CD14-positive monocyte (primary cell): ENCODE data around the gene FHIT. TPM values are rescaled to one million over a fixed set of nuclear protein-coding genes. Genes with fewer than 3 reads are reported as not detected.

Source experiments
- DNase-seq, 3 donors: peaks; one replicate each; pipeline ENCODE4 v3.0.0-alpha.2; 2011 to 2022
- H2AFZ ChIP-seq: 2 replicates; pipeline ENCODE4 v1.6.0; 2012; ENCODE audit warnings: mild to moderate bottlenecking, low read depth, low read length, inconsistent platforms; ENCODE audit not compliant: insufficient read depth, poor library complexity, severe bottlenecking
- H3K27ac ChIP-seq, 2 donors: 1 replicate in 1 of 2; 2 replicates in 1 of 2; pipeline ENCODE4 v1.5.1; 2012 to 2013; ENCODE audit warnings: low read length in 2 of 2, control low read depth in 1 of 2, inconsistent platforms in 1 of 2, low read depth in 1 of 2, mild to moderate bottlenecking in 1 of 2
- H3K27me3 ChIP-seq, 2 donors: one replicate each; pipeline versions ENCODE4 v1.6.0 to v1.6.1; 2011 to 2013; ENCODE audit warnings: low read length in 2 of 2; ENCODE audit not compliant: control insufficient read depth in 2 of 2, insufficient read depth in 2 of 2
- H3K36me3 ChIP-seq, 2 donors: replicated peaks in 1 of 2; 1 replicate in 1 of 2; 2 replicates in 1 of 2; pipeline versions ENCODE4 v1.5.1 to v1.6.1; 2012 to 2013; ENCODE audit warnings: low read length in 2 of 2, control low read depth in 1 of 2, inconsistent platforms in 1 of 2, mild to moderate bottlenecking in 1 of 2; ENCODE audit not compliant: insufficient read depth in 2 of 2, control insufficient read depth in 1 of 2
- H3K4me1 ChIP-seq, 2 donors: 1 replicate in 1 of 2; 2 replicates in 1 of 2; pipeline versions ENCODE4 v1.5.1 to v1.6.1; 2012 to 2013; ENCODE audit warnings: low read length in 2 of 2, control low read depth in 1 of 2, inconsistent platforms in 1 of 2, mild to moderate bottlenecking in 1 of 2, moderate library complexity in 1 of 2; ENCODE audit not compliant: insufficient read depth in 2 of 2, control insufficient read depth in 1 of 2
- H3K4me2 ChIP-seq: replicated peaks from 2 replicates; pipeline ENCODE3; 2012; ENCODE audit warnings: low read length, moderate library complexity, mild to moderate bottlenecking; ENCODE audit not compliant: poor library complexity, severe bottlenecking; ENCODE audit errors: extremely low read depth
- H3K4me3 ChIP-seq, 3 experiments: fragments of 200-600 bp in 1 of 3; sonication (generic) in 1 of 3; replicated peaks in 1 of 3; 1 replicate in 2 of 3; 2 replicates in 1 of 3; pipeline ENCODE4 v1.5.1; 2011 to 2013; ENCODE audit warnings: low read length in 3 of 3, mild to moderate bottlenecking in 3 of 3, control low read depth in 2 of 3, low read depth in 2 of 3, inconsistent platforms in 1 of 3, moderate library complexity in 1 of 3
- H3K79me2 ChIP-seq: 2 replicates; pipeline ENCODE4 v1.6.0; 2012; ENCODE audit warnings: mild to moderate bottlenecking, control low read depth, inconsistent platforms, low read length, moderate library complexity; ENCODE audit not compliant: insufficient read depth
- H3K9ac ChIP-seq: 2 replicates; pipeline ENCODE4 v1.6.0; 2017; ENCODE audit warnings: low read length, mild to moderate bottlenecking; ENCODE audit not compliant: insufficient read depth, poor library complexity, severe bottlenecking
- H3K9me3 ChIP-seq, 2 donors: replicated peaks in 1 of 2; 1 replicate in 1 of 2; 2 replicates in 1 of 2; pipeline versions ENCODE4 v1.5.1 to v1.6.1; 2012 to 2013; ENCODE audit warnings: low read length in 2 of 2, control low read depth in 1 of 2; ENCODE audit not compliant: control insufficient read depth in 1 of 2, insufficient read depth in 1 of 2
- H4K20me1 ChIP-seq: 2 replicates; pipeline ENCODE4 v1.6.0; 2012; ENCODE audit warnings: mild to moderate bottlenecking, low read length, control low read depth, moderate library complexity; ENCODE audit not compliant: insufficient read depth
- H3K27ac Mint-ChIP-seq, 7 donors: one replicate each; pipeline ENCODE4 v1.8.0; 2020; ENCODE audit warnings: mild to moderate bottlenecking in 7 of 7, mixed read lengths in 7 of 7, moderate library complexity in 6 of 7, inconsistent platforms in 2 of 7
- H3K27me3 Mint-ChIP-seq, 3 donors: one replicate each; pipeline ENCODE4 v1.8.0; 2021 to 2022; ENCODE audit warnings: low read depth in 3 of 3, mild to moderate bottlenecking in 3 of 3, mixed read lengths in 3 of 3, moderate library complexity in 3 of 3, inconsistent platforms in 1 of 3
- H3K36me3 Mint-ChIP-seq, 2 donors: one replicate each; pipeline ENCODE4 v1.8.0; 2020; ENCODE audit warnings: mixed read lengths in 2 of 2, inconsistent platforms in 1 of 2, mild to moderate bottlenecking in 1 of 2
- H3K4me1 Mint-ChIP-seq: one replicate; pipeline ENCODE4 v1.8.0; 2020; ENCODE audit warnings: mild to moderate bottlenecking, mixed read lengths
- H3K4me3 Mint-ChIP-seq, 2 donors: one replicate each; pipeline ENCODE4 v1.8.0; 2020; ENCODE audit warnings: mild to moderate bottlenecking in 2 of 2, mixed read lengths in 2 of 2, moderate library complexity in 1 of 2
- H3K9me3 Mint-ChIP-seq, 7 donors: one replicate each; pipeline ENCODE4 v1.8.0; 2020 to 2022; ENCODE audit warnings: mixed read lengths in 7 of 7, mild to moderate bottlenecking in 6 of 7, moderate library complexity in 6 of 7, inconsistent platforms in 2 of 7
- WGBS: methylation state at CpG from one replicate; pipeline ENCODE4 v1.1.5; 2013; ENCODE audit warnings: missing lambda C conversion rate; ENCODE audit not compliant: insufficient coverage; 5-methylcytosine and 5-hydroxymethylcytosine counted together
- intact Hi-C, 2 donors: fragments of 100-400 bp; cut with micrococcal nuclease; formaldehyde crosslinking; loops; one replicate each; pipeline versions ENCODE4 v1.15.0 to v1.15.1; 2023
- polyA plus RNA-seq, 3 donors: library from polyadenylated mRNA; depleted of rRNA in 1 of 3; unstranded in 2 of 3; stranded (reverse) in 1 of 3; fragments of 300-500 nt in 2 of 3; fragments of >200 nt in 1 of 3; fragmentation: Illumina TruSeq in 2 of 3; gene quantifications; 1 replicate in 2 of 3; 2 replicates in 1 of 3; pipeline ENCODE4 v1.2.3, GENCODE V29; 2012 to 2021
- TF ChIP-seq, protein P1 (sequence below): fragments of 200-600 bp; IDR thresholded peaks from one replicate; pipeline ENCODE4 v1.8.0; 2022; ENCODE audit warnings: antibody characterized with exemption, mild to moderate bottlenecking

Gene FHIT
- polyA plus RNA-seq, 3 donors, result 1.7 to 3.4 (median 3.2) TPM

DNA sequence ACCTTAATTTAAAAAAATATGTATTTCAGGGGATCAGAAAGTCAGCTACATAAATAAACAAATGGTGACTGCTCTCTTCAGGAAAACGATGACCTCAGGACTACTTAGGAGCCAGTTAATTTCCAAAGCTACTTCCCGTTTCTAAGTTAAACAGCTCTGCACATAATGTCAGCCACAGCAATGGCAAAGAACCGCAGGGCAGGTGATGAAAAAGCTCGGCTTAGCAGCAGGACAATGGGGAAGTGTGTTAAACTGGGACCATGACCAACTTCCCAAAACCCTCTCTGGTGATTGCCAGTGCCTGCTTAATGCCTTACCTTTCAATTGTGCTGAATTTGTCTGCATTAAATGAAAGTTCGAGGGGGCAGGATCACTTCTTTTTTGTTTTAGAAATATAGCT, 258.9 kb downstream of the FHIT start:
- Histone ChIP-seq H3K27me3 (no peaks in the 10 kb centered on the region), H4K20me1 (no peaks in the 10 kb centered on the region), H2AFZ (no peak overlapping the region), H3K27ac (no peak overlapping the region), H3K4me1 (peaks cover 0 to 3% of the 10 kb centered on the region in 2 donors), H3K9me3 (no peaks in the 10 kb centered on the region), H3K79me2 (no peaks in the 10 kb centered on the region), H3K4me3 (no peak overlapping the region), H3K36me3 (no peaks in the 10 kb centered on the region), H3K9ac (no peak overlapping the region), H3K4me2 (no peak overlapping the region)
- H3K4me3 Mint-ChIP-seq, result no peak overlapping the region
- peaks cover 0 to 1% (median 0%) of the 10 kb centered on the region in 3 donors for H3K27me3 Mint-ChIP-seq
- H3K27ac Mint-ChIP-seq, result peak overlapping the region in 1 of 7 donors; percentile 45
- intact Hi-C loops, result no loop called here
- TF ChIP-seq, protein P1, sequence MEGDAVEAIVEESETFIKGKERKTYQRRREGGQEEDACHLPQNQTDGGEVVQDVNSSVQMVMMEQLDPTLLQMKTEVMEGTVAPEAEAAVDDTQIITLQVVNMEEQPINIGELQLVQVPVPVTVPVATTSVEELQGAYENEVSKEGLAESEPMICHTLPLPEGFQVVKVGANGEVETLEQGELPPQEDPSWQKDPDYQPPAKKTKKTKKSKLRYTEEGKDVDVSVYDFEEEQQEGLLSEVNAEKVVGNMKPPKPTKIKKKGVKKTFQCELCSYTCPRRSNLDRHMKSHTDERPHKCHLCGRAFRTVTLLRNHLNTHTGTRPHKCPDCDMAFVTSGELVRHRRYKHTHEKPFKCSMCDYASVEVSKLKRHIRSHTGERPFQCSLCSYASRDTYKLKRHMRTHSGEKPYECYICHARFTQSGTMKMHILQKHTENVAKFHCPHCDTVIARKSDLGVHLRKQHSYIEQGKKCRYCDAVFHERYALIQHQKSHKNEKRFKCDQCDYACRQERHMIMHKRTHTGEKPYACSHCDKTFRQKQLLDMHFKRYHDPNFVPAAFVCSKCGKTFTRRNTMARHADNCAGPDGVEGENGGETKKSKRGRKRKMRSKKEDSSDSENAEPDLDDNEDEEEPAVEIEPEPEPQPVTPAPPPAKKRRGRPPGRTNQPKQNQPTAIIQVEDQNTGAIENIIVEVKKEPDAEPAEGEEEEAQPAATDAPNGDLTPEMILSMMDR, result no peak
- H3K4me1 Mint-ChIP-seq, result peaks cover 5% of the 10 kb centered on the region
- no peaks in the 10 kb centered on the region for H3K36me3 Mint-ChIP-seq
- H3K9me3 Mint-ChIP-seq, result peaks cover 0 to 3% (median 0%) of the 10 kb centered on the region in 7 donors
- peak; percentile 42 to 65 (median 48) for DNase-seq
- 0% methylated on average over 1 of the region's 5 CpGs for WGBS

DNA sequence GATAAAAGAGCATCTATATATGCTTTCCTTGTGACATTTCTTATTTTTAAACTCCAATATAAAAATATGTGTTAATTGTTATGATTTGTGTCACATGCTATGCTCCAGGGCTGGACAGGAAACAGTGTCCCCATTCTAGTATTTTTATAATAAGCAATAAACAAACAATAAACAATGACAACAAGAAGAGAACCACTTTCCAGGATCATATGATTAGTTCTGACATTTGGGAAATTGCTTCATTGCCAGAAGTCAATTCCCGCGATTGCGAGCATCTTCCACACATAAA, 260.9 kb downstream of the FHIT start:
- peaks cover 0 to 7% of the 10 kb centered on the region in 2 donors for H3K9me3 ChIP-seq
- no peak overlapping the region for H2AFZ ChIP-seq
- H3K27me3 ChIP-seq, result no peaks in the 10 kb centered on the region
- no peak overlapping the region for H3K4me2 ChIP-seq
- no peaks in the 10 kb centered on the region for H3K79me2 ChIP-seq
- no peaks in the 10 kb centered on the region for H4K20me1 ChIP-seq
- H3K36me3 ChIP-seq, result no peaks in the 10 kb centered on the region
- intact Hi-C loops, result no loop called here
- no peak overlapping the region for H3K9ac ChIP-seq
- WGBS, result no CpG with 5 or more reads among the region's 3 CpGs
- TF ChIP-seq, protein P1, result no peak
- Mint-ChIP-seq H3K27me3 (peaks cover 0 to 1% (median 0%) of the 10 kb centered on the region in 3 donors), H3K27ac (no peak overlapping the region), H3K4me1 (peaks cover 5% of the 10 kb centered on the region), H3K4me3 (no peak overlapping the region), H3K9me3 (peaks cover 1 to 12% (median 6%) of the 10 kb centered on the region in 7 donors), H3K36me3 (no peaks in the 10 kb centered on the region)
- no peak overlapping the region for H3K27ac ChIP-seq
- no peak for DNase-seq
- H3K4me1 ChIP-seq, result peaks cover 0 to 3% of the 10 kb centered on the region in 2 donors
- H3K4me3 ChIP-seq, result no peak overlapping the region
